OCI-LY3 (cell line): Measurements from ENCODE around the gene GLRX.

Experiments used
- CTCF ChIP-seq: fragments of 200-600, 300-600 bp; sonication (generic); IDR thresholded peaks from 2 replicates; pipeline ENCODE4 v1.5.1; 2014; ENCODE audit warnings: antibody characterized with exemption, low read length, low read depth
- EZH2phosphoT487 ChIP-seq: fragments of 200-600 bp; shearing (Covaris generic); IDR thresholded peaks from 2 replicates; pipeline ENCODE4 v1.6.1; 2018; ENCODE audit warnings: antibody characterized with exemption, mixed run types, low read depth

GRCh38 chr5:95852567-95852966 is 30.0 kb upstream of the GLRX start:
- TF ChIP-seq EZH2phosphoT487 (no peak), CTCF (no peak)
